ENCODE measurements around the gene LY86.

The LY86 gene

GRCh38 chr6:6678811-6679210 is 90.3 kb downstream of the LY86 start:
- H3K4me3 ChIP-seq (ENCODE audit: low read depth, low read length), result no peak overlapping the region
- no peak for TF ChIP-seq CTCF (IDR thresholded peaks at IDR 0.05; ENCODE audit: low read depth, low read length, missing control alignments)
- DNase-seq (ENCODE audit: low read depth), result no peak

GRCh38 chr6:6679633-6680032 is 91.1 kb downstream of the LY86 start:
- TF ChIP-seq CTCF (IDR thresholded peaks at IDR 0.05; ENCODE audit: low read depth, low read length, missing control alignments), result no peak
- DNase-seq (ENCODE audit: low read depth), result no peak

GRCh38 chr6:6680526-6680925 is 92.0 kb downstream of the LY86 start:
- H3K4me3 ChIP-seq (ENCODE audit: low read depth, low read length), result no peak overlapping the region
- no peak for TF ChIP-seq CTCF (IDR thresholded peaks at IDR 0.05; ENCODE audit: low read depth, low read length, missing control alignments)
- no peak for DNase-seq (ENCODE audit: low read depth)

More at GRCh38 chr6:6679633-6680032, 91.1 kb downstream of the LY86 start:
- no peak overlapping the region for H3K4me3 ChIP-seq (ENCODE audit: low read depth, low read length)

- TF ChIP-seq CTCF (IDR thresholded peaks at IDR 0.05; ENCODE audit: low read depth, low read length, missing control alignments), result no peak
- DNase-seq (ENCODE audit: low read depth), result no peak
- no peak overlapping the region for H3K4me3 ChIP-seq (ENCODE audit: low read depth, low read length)
Observed at GRCh38 chr6:6681075-6681849, 92.7 kb downstream of the LY86 start.

- DNase-seq (ENCODE audit: low read depth), result no peak
- TF ChIP-seq CTCF (IDR thresholded peaks at IDR 0.05; ENCODE audit: low read depth, low read length, missing control alignments), result no peak
- no peak overlapping the region for H3K4me3 ChIP-seq (ENCODE audit: low read depth, low read length)
Observed at GRCh38 chr6:6682225-6682624, 93.7 kb downstream of the LY86 start.

- TF ChIP-seq CTCF (IDR thresholded peaks at IDR 0.05; ENCODE audit: low read depth, low read length, missing control alignments), result no peak
- no peak overlapping the region for H3K4me3 ChIP-seq (ENCODE audit: low read depth, low read length)
- DNase-seq (ENCODE audit: low read depth), result peak; percentile 87
Observed at GRCh38 chr6:6683969-6684833, 95.7 kb downstream of the LY86 start.
